ENCODE data around the gene FMN1. TPM values are rescaled to one million over a fixed set of nuclear protein-coding genes. Genes with fewer than 3 reads are reported as not detected.

Gene FMN1
- total and polyA plus RNA-seq, 2 of the 13 experiments (the other 11 are each of a cell fraction or from before 2014, with no cell fraction given), result 0.20 to 0.60 TPM

GRCh38 chr15:33115191-33115861 is 79.2 kb downstream of the FMN1 start (continued):
- TF ChIP-seq, protein P1, sequence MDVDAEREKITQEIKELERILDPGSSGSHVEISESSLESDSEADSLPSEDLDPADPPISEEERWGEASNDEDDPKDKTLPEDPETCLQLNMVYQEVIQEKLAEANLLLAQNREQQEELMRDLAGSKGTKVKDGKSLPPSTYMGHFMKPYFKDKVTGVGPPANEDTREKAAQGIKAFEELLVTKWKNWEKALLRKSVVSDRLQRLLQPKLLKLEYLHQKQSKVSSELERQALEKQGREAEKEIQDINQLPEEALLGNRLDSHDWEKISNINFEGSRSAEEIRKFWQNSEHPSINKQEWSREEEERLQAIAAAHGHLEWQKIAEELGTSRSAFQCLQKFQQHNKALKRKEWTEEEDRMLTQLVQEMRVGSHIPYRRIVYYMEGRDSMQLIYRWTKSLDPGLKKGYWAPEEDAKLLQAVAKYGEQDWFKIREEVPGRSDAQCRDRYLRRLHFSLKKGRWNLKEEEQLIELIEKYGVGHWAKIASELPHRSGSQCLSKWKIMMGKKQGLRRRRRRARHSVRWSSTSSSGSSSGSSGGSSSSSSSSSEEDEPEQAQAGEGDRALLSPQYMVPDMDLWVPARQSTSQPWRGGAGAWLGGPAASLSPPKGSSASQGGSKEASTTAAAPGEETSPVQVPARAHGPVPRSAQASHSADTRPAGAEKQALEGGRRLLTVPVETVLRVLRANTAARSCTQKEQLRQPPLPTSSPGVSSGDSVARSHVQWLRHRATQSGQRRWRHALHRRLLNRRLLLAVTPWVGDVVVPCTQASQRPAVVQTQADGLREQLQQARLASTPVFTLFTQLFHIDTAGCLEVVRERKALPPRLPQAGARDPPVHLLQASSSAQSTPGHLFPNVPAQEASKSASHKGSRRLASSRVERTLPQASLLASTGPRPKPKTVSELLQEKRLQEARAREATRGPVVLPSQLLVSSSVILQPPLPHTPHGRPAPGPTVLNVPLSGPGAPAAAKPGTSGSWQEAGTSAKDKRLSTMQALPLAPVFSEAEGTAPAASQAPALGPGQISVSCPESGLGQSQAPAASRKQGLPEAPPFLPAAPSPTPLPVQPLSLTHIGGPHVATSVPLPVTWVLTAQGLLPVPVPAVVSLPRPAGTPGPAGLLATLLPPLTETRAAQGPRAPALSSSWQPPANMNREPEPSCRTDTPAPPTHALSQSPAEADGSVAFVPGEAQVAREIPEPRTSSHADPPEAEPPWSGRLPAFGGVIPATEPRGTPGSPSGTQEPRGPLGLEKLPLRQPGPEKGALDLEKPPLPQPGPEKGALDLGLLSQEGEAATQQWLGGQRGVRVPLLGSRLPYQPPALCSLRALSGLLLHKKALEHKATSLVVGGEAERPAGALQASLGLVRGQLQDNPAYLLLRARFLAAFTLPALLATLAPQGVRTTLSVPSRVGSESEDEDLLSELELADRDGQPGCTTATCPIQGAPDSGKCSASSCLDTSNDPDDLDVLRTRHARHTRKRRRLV (CRISPR knock-in tag; IDR thresholded peaks at IDR 0.05), result no peak
- TF ChIP-seq PBX3 (CRISPR knock-in tag; IDR thresholded peaks at IDR 0.05; ENCODE audit: borderline replicate concordance) (no peak), CTCF (CRISPR knock-in tag; IDR thresholded peaks at IDR 0.05) (no peak), MATR3 (CRISPR knock-in tag; IDR thresholded peaks at IDR 0.05) (no peak), NR0B2 (CRISPR knock-in tag; IDR thresholded peaks at IDR 0.05) (no peak)

Measured in HepG2 (cell line).